IPS-18c (cell line): ENCODE results near the gene SRGAP2B.
"Not testable (repeated sequence)": the region's sequence is repeated elsewhere in the genome, so short reads cannot be mapped to it uniquely, and the experiment has no call there.

Experiments
- H3K4me3 ChIP-seq: 2 replicates; pipeline ENCODE4 v1.7.0; 2013; ENCODE audit warnings: low read depth, mild to moderate bottlenecking, low read length, moderate library complexity; ENCODE audit not compliant: insufficient read depth
- H3K9me3 ChIP-seq: one replicate; pipeline ENCODE4 v1.6.1; 2013; ENCODE audit warnings: mild to moderate bottlenecking, low read length, moderate library complexity; ENCODE audit not compliant: control insufficient read depth, insufficient read depth

Gene SRGAP2B

DNA sequence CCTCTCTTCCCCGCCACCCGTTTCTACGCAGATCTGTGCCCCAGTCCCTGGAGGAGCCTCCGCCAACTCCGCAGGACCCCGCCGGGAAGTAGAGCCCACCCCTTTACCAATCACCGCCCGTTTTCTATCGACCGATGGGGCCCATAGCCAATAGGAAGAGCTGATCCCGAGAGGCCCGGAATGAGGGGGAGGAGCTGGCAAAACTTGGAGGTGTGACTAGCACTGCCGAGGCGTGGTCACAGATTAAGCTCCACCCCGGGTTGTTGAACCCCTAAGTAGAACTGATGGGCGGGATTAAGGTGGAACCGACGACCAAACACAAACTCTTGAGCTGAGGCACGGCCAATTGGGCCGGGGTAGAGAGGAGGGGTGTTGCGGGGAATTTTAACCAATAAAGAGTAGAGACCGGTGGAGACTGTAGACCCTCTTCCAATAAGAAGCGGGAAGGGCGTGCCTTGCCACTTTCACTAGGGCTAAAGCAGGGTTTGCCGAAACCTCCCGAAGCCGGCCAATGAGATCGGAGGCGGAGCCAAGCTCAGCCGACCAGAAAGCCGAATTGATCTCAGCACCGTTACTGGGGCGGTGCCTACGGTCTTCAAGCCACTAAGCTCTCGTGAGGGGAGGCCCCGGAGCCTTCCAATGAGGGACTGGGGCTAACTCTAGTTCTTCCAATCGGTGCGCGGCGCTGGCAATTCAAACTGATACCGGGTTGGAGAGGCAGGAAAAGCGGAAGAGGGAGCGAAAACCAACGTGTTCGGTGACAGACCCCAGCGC, at the start of gene SRGAP2B, which contains the start of gene FAM72D:
SRGAP2B (minus strand) TSS at position 45 of the 774 bp plus-strand sequence. CDS start 2,427 bp downstream, outside the sequence.
FAM72D (plus strand) TSS at position 691 of the 774 bp plus-strand sequence. CDS start 874 bp downstream, outside the sequence.
- H3K4me3 ChIP-seq, result peak within 1 kb of the TSS; percentile 28; the same call in 1 of the 2 replicates
- H3K9me3 ChIP-seq, result not testable (repeated sequence)

DNA sequence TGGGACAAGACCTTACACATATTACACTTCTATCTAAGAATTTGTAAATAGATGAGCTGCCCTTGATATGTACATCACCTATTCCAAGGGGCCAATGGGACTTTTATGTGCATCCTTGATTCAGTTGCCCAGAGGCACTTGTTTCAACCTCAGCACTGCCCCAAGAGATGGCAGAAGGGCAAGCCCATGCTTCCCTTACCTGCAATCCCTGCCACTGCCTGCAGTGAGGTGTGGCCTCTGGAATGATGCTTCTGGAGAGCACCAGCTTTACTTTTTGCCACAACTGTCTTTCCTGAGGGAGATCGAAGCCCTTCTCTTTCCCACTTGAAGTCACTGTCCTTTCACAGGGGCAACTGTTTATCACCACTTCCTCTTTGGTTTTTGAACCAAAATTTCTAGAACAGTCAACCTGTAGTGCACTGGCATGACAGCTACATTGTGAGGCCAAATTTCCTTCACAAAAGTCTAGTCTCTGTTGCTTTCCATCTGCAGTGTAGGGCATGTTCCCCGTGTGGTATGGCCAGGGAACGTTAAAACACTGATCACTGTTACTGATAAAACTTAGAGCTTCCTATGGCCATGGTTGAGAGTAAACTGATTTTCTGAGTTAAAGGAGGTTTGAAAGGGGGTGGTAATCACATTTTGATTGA, 49.3 kb upstream of the SRGAP2B start:
- not testable (repeated sequence) for H3K4me3 ChIP-seq, H3K9me3 ChIP-seq

GRCh38 chr1:145140549-145140948, 45.4 kb upstream of the SRGAP2B start:
- not testable (repeated sequence) for H3K9me3 ChIP-seq, H3K4me3 ChIP-seq

DNA sequence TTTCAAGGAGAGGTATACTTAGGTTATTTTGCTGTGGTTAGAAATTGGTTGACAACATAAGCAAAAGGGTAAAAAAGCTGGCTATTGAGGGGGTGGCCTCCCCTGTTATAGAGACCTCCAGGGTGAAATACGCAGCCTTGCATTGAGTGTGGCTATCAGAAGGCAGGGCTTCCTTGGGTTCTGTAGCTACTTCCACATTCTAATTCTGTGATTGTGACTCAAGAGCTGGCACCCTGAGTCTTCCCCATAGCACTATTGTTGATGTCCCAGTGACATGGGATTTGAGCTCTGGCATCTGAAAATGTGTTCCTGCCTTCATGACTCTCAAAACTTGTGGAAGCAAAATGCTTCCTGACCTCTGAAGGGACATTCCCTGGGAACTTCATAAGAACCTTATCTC, 39.3 kb upstream of the SRGAP2B start:
- not testable (repeated sequence) for H3K4me3 ChIP-seq, H3K9me3 ChIP-seq

- not testable (repeated sequence) for H3K4me3 ChIP-seq, H3K9me3 ChIP-seq
These were observed 33.8 kb upstream of the SRGAP2B start for GRCh38 chr1:145128697-145129469.

- not testable (repeated sequence) for H3K4me3 ChIP-seq, H3K9me3 ChIP-seq
These were observed 32.0 kb upstream of the SRGAP2B start for GRCh38 chr1:145127144-145127543.

DNA sequence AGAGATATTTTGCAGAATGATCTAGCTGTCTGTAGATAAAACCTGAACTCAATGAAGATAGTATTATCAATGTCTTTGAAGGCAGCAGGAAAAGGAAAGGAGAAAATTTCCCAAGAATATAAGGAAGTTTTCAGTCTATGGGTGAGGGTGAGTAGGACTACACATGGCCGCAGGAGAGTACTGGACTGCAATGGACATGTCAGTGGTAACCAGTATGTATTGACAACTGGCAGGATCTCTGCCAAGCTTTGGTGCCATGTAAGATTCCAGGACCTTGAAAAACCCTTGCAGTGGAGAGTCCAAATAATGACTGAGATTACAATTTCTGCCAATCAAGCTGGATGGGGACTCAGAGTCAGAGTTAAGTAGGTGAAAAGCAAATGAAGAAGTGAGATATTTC, 30.0 kb upstream of the SRGAP2B start:
- H3K4me3 ChIP-seq, H3K9me3 ChIP-seq: not testable (repeated sequence)

GRCh38 chr1:145123992-145124641, 29.0 kb upstream of the SRGAP2B start:
- H3K4me3 ChIP-seq, H3K9me3 ChIP-seq: not testable (repeated sequence)

GRCh38 chr1:145123062-145123395, 27.9 kb upstream of the SRGAP2B start:
- H3K4me3 ChIP-seq, H3K9me3 ChIP-seq: not testable (repeated sequence)

GRCh38 chr1:145122344-145123061, 27.4 kb upstream of the SRGAP2B start:
- H3K4me3 ChIP-seq, H3K9me3 ChIP-seq: not testable (repeated sequence)

DNA sequence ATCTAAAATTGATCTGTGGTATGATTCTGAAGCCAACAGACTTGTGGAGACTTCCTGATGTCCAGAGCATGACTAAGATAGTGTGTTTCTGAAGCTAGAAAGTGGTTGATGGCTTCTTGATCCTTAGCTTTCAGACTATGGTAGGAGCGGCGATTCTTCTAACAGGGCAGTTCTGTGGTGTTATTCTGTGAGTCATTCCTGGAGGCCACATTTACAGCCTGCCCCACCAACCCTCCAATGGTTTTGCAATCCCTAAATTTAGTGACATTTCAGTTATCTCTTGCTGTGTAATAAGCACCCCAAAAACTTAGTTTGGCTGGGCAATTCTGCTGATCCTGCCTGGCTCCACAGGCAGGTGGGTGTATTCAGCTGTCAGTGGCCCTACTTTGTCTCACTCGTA, 24.7 kb upstream of the SRGAP2B start:
- H3K4me3 ChIP-seq, result not testable (repeated sequence)

GRCh38 chr1:145115587-145116493, 20.7 kb upstream of the SRGAP2B start:
- H3K9me3 ChIP-seq, result not testable (repeated sequence)

More for the DNA sequence above, 24.7 kb upstream of the SRGAP2B start:
- not testable (repeated sequence) for H3K9me3 ChIP-seq

DNA sequence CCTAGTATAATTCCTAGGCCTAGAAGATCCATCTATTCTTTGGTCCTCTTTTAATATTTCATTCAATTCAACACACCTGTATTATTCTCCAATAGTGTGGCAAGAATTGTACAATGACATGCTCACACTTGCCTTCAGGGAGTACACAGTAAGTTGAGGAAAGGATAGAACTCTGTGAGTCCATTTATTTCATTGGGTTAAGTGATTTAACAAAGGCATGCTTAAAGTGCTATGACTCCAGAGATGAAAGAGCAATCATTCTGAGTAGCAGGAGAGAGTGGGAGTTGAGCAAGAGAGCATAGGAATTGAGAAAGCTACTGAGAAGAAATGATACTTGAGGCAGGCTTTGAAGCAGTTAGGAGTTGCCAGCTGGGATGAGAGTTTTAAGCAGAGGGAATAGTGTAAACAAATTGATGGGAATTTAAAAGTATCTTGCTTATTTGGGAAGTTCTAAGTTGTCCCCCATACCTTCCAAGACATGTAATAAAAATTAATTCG, 19.5 kb upstream of the SRGAP2B start:
- H3K4me3 ChIP-seq, H3K9me3 ChIP-seq: not testable (repeated sequence)

More at GRCh38 chr1:145115587-145116493, 20.7 kb upstream of the SRGAP2B start:
- H3K4me3 ChIP-seq, result not testable (repeated sequence)

DNA sequence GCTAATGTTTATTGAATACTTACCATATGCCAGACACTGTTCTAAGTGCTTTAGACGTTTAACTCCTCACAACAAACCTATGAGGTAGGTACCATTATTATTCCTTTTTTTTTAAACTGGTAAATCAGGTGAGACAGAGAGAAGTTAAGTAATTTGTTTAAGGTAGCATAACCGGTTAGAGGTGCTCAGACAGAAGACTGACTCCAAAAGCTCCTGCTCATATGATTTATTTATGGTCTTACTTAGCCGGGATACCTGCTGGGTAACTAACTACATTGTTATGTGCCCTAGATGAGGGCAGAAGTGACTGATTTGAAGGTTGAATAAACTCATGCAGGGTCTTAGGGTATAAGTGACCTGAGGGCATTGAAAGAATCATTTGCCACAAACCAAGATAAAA, 17.6 kb upstream of the SRGAP2B start:
- H3K4me3 ChIP-seq, H3K9me3 ChIP-seq: not testable (repeated sequence)

DNA sequence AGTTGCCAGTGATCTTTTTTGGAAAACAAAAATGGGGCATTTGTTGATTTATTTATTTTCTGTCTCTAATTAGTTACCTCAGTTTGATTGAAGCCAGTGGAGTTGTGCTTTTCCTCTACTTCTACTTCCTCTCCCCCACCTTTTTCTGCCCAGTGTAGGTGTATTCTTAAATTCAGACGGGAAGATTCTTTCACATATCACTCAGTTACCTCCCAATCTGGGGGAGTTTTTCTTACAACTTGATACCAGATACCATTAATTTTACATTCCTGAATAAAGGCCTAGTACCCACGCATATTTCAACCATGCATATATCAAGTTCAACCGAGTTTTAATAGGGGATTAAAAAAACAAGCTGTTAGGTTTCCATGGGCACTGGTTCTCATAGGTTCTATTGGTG, 16.5 kb upstream of the SRGAP2B start:
- not testable (repeated sequence) for H3K4me3 ChIP-seq, H3K9me3 ChIP-seq

GRCh38 chr1:145103294-145103693, 8.2 kb upstream of the SRGAP2B start:
- not testable (repeated sequence) for H3K9me3 ChIP-seq, H3K4me3 ChIP-seq
